Suprapubic skin (tissue), 4 donors: ENCODE data around the gene GAPVD1. TPM values are rescaled to one million over a fixed set of nuclear protein-coding genes. Genes with fewer than 3 reads are reported as not detected.

Source experiments
- DNase-seq, 2 donors: peaks; one replicate each; pipeline ENCODE4 v3.0.0-alpha.2; 2019; ENCODE audit warnings: low spot score in 2 of 2
- H3K27ac ChIP-seq: fragments of 200-600 bp; sonication (generic); one replicate; pipeline ENCODE4 v1.5.1; 2019
- H3K27me3 ChIP-seq: fragments of 200-600 bp; sonication (generic); one replicate; pipeline ENCODE4 v1.5.1; 2019
- H3K36me3 ChIP-seq: fragments of 200-600 bp; sonication (generic); one replicate; pipeline ENCODE4 v1.5.1; 2019
- H3K4me1 ChIP-seq: fragments of 200-600 bp; sonication (generic); one replicate; pipeline ENCODE4 v1.5.1; 2019
- H3K4me3 ChIP-seq: fragments of 200-600 bp; sonication (generic); one replicate; pipeline ENCODE4 v1.5.1; 2019; ENCODE audit warnings: mild to moderate bottlenecking
- H3K9me3 ChIP-seq: fragments of 200-600 bp; sonication (generic); one replicate; pipeline ENCODE4 v1.5.1; 2019
- CTCF ChIP-seq, 2 donors: fragments of 200-600 bp in 1 of 2; fragments of 450-650 bp in 1 of 2; sonication (generic) in 1 of 2; IDR thresholded peaks; one replicate each; pipeline ENCODE4 v1.5.1; 2016 to 2019; ENCODE audit warnings: antibody characterized with exemption in 2 of 2, mild to moderate bottlenecking in 1 of 2, moderate library complexity in 1 of 2
- EP300 ChIP-seq: sonication (generic); formaldehyde crosslinking; IDR thresholded peaks from one replicate; pipeline ENCODE4 v1.6.1; 2017; ENCODE audit warnings: antibody characterized with exemption
- POLR2A ChIP-seq, 2 donors: fragments of 450-650 bp; IDR thresholded peaks; one replicate each; pipeline ENCODE4 v1.6.1; 2017; ENCODE audit warnings: antibody characterized with exemption in 2 of 2, mild to moderate bottlenecking in 2 of 2, moderate library complexity in 2 of 2
- POLR2AphosphoS5 ChIP-seq, 3 donors: sonication (generic); formaldehyde crosslinking; IDR thresholded peaks; one replicate each; pipeline ENCODE4 v1.6.1; 2017; ENCODE audit warnings: antibody characterized with exemption in 3 of 3
- WGBS: methylation state at CpG from one replicate; pipeline ENCODE4 v1.1.5; 2018; 5-methylcytosine and 5-hydroxymethylcytosine counted together
- total RNA-seq, 4 donors: library from RNA; depleted of rRNA; stranded (reverse); fragments of >200 nt; gene quantifications; one replicate each; pipeline ENCODE4 v1.1.0, GENCODE V29; 2016

The GAPVD1 gene
- total RNA-seq, 4 donors from 2014 or later = 49.3 to 87.5 (median 58.7) TPM

DNA sequence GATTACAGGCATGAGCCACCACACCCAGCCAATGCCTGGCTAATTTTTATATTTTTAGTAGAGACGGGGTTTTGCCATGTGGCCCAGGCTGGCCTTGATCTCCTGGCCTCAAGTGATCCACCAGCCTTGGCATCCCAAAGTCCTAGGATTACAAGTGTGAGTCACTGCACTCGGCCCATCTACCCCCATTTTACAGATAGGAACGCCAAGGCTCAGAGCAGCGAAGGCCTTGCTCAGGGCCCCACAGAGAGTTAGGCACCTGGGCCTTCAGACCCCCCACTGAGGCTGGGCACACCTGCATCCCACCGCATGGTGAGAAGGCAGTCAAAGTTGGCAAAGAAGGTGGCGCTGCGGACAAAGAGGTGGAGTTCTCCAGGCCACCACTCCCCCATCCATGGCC lies 143.1 kb downstream of the GAPVD1 start:
- peaks cover 17% of the 10 kb centered on the region for H3K27me3 ChIP-seq
- DNase-seq = no peak
- TF ChIP-seq POLR2A (IDR thresholded peaks at IDR 0.05) (no peak), EP300 (no peak), POLR2AphosphoS5 (IDR thresholded peaks at IDR 0.05) (no peak), CTCF (IDR thresholded peaks at IDR 0.05) (no peak)
- H3K27ac ChIP-seq = no peak overlapping the region
- H3K9me3 ChIP-seq = no peaks in the 10 kb centered on the region
- H3K36me3 ChIP-seq = no peaks in the 10 kb centered on the region
- H3K4me3 ChIP-seq = no peak overlapping the region
- peaks cover 15% of the 10 kb centered on the region for H3K4me1 ChIP-seq
- 96% methylated on average over 7 of the region's 7 CpGs for WGBS

DNA sequence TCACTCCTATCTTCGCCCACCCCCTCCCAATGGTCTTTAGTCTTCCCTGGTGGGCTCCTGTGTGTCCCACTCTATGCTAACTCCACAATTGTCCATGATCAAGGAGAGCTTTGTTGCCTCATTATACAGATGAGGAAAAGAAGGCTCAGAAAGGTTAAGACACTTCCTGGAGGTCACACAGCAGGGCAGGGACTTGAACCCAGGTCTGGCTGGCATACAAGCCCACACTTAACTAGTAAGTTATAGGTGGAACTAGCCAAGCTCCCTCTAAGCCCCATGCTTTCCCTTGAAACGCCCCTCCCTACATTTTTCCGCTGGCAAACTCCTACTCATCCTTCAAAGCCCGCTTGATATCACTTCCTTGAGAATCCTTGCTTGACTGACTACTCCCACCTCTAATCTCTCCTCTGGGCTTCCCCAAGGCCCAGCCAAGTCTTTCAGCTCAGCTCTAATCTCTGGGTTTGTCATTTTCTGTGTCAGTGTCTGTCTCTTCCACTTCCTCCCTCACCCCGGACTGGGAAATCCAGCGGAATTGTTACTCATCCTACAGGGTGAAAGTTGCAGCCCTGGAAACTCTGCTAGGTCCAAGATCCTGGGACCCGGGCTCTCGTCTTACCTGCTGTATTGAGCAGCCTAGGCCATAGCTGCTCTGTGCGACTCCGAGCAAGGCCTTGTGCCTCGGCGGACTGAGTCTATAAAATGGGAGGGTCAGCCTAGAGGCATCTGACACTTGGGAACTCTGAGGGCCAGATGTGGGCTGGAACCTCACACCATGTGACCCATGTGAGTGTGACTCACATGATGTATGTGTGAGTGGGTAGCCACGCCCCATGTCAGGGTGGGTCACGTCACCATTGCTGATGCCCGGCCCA lies 144.5 kb downstream of the GAPVD1 start:
- peaks cover 15% of the 10 kb centered on the region for H3K4me1 ChIP-seq
- TF ChIP-seq POLR2A (IDR thresholded peaks at IDR 0.05) (no peak), CTCF (IDR thresholded peaks at IDR 0.05) (no peak), EP300 (no peak), POLR2AphosphoS5 (IDR thresholded peaks at IDR 0.05) (no peak)
- no peak overlapping the region for H3K27ac ChIP-seq
- H3K4me3 ChIP-seq = no peak overlapping the region
- peaks cover 20% of the 10 kb centered on the region for H3K27me3 ChIP-seq
- H3K36me3 ChIP-seq = no peaks in the 10 kb centered on the region
- 90% methylated on average over 12 of the region's 15 CpGs for WGBS
- no peaks in the 10 kb centered on the region for H3K9me3 ChIP-seq
- no peak for DNase-seq

DNA sequence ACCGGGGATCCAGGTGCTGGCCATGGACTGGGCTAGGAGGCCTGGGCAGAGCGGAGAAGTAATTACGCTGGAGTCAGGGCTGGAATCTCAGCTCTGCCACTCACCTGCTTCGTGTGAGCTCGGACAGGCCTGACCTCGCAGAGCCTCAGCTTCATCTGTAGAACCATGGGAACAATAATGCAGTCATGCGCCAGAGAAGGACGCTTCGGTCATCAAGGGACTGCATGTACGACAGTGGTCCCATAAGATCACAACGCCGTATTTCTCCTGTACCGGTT lies 145.1 kb downstream of the GAPVD1 start:
- 91% methylated on average over 13 of the region's 13 CpGs for WGBS
- Histone ChIP-seq H3K27me3 (peaks cover 21% of the 10 kb centered on the region), H3K9me3 (no peaks in the 10 kb centered on the region), H3K36me3 (no peaks in the 10 kb centered on the region), H3K4me1 (peaks cover 15% of the 10 kb centered on the region), H3K4me3 (no peak overlapping the region), H3K27ac (no peak overlapping the region)
- TF ChIP-seq POLR2AphosphoS5 (IDR thresholded peaks at IDR 0.05) (no peak), CTCF (IDR thresholded peaks at IDR 0.05) (no peak), POLR2A (IDR thresholded peaks at IDR 0.05) (no peak), EP300 (no peak)
- DNase-seq = no peak

GRCh38 chr9:125407432-125407973 lies 145.9 kb downstream of the GAPVD1 start:
- peaks cover 21% of the 10 kb centered on the region for H3K27me3 ChIP-seq
- DNase-seq = no peak
- peaks cover 15% of the 10 kb centered on the region for H3K4me1 ChIP-seq
- no peaks in the 10 kb centered on the region for H3K9me3 ChIP-seq
- H3K36me3 ChIP-seq = no peaks in the 10 kb centered on the region
- TF ChIP-seq POLR2AphosphoS5 (IDR thresholded peaks at IDR 0.05) (no peak), POLR2A (IDR thresholded peaks at IDR 0.05) (no peak), EP300 (no peak), CTCF (IDR thresholded peaks at IDR 0.05) (no peak)
- WGBS = 50% methylated on average over 13 of the region's 17 CpGs
- no peak overlapping the region for H3K27ac ChIP-seq
- peak overlapping the region; percentile 66 for H3K4me3 ChIP-seq

- Histone ChIP-seq H3K27ac (no peak overlapping the region), H3K4me1 (peaks cover 15% of the 10 kb centered on the region), H3K36me3 (no peaks in the 10 kb centered on the region), H3K4me3 (peak overlapping the region; percentile 66), H3K27me3 (peaks cover 21% of the 10 kb centered on the region), H3K9me3 (no peaks in the 10 kb centered on the region)
- DNase-seq = peak; percentile 80 to 89
- WGBS = 11% methylated on average over 40 of the region's 104 CpGs
- TF ChIP-seq CTCF (IDR thresholded peaks at IDR 0.05) (peak in 1 of 2 donors; percentile 78), POLR2AphosphoS5 (IDR thresholded peaks at IDR 0.05) (no peak)
Observed at GRCh38 chr9:125407974-125408900, 146.6 kb downstream of the GAPVD1 start.
